Testis (tissue), 2 donors: Measurements from ENCODE around the gene RNF144B.

Source experiments
- POLR2A ChIP-seq: fragments of 450-650 bp; IDR thresholded peaks from one replicate; pipeline ENCODE4 v1.6.1; 2017; ENCODE audit warnings: antibody characterized with exemption, mild to moderate bottlenecking, moderate library complexity
- TF ChIP-seq, protein P1 (sequence below), 3 experiments: fragments of 450-650 bp in 2 of 3; fragments of 200-600 bp in 1 of 3; sonication (generic) in 1 of 3; IDR thresholded peaks; one replicate each; pipeline ENCODE4 v1.5.1; 2016 to 2019; ENCODE audit warnings: antibody characterized with exemption in 3 of 3, mild to moderate bottlenecking in 2 of 3, moderate library complexity in 1 of 3

GRCh38 chr6:18472941-18473340, 85.8 kb downstream of the RNF144B start:
- TF ChIP-seq, protein P1, sequence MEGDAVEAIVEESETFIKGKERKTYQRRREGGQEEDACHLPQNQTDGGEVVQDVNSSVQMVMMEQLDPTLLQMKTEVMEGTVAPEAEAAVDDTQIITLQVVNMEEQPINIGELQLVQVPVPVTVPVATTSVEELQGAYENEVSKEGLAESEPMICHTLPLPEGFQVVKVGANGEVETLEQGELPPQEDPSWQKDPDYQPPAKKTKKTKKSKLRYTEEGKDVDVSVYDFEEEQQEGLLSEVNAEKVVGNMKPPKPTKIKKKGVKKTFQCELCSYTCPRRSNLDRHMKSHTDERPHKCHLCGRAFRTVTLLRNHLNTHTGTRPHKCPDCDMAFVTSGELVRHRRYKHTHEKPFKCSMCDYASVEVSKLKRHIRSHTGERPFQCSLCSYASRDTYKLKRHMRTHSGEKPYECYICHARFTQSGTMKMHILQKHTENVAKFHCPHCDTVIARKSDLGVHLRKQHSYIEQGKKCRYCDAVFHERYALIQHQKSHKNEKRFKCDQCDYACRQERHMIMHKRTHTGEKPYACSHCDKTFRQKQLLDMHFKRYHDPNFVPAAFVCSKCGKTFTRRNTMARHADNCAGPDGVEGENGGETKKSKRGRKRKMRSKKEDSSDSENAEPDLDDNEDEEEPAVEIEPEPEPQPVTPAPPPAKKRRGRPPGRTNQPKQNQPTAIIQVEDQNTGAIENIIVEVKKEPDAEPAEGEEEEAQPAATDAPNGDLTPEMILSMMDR (IDR thresholded peaks at IDR 0.05) = no peak
- TF ChIP-seq POLR2A = no peak
